HL-60 (cell line): ENCODE measurements around the gene ENPEP.

ENCODE experiments used
- GABPA ChIP-seq: IDR thresholded peaks from 2 replicates; pipeline ENCODE4 v1.6.1; 2012; ENCODE audit warnings: low read depth
- POLR2AphosphoS5 ChIP-seq: IDR thresholded peaks from 2 replicates; pipeline ENCODE4 v1.6.1; 2012; ENCODE audit warnings: low read depth
- SPI1 ChIP-seq: IDR thresholded peaks from 2 replicates; pipeline ENCODE4 v1.6.1; 2012; ENCODE audit warnings: low read depth, mild to moderate bottlenecking, borderline replicate concordance
- TF ChIP-seq, protein P1 (sequence below): IDR thresholded peaks from one replicate; pipeline ENCODE4 v1.5.1; 2011; ENCODE audit warnings: low read length, control low read depth, inconsistent platforms; ENCODE audit not compliant: insufficient read depth
- TF ChIP-seq, protein P2 (sequence below): IDR thresholded peaks from 2 replicates; pipeline ENCODE4 v1.6.1; 2012; ENCODE audit warnings: low read depth; ENCODE audit not compliant: insufficient replicate concordance

DNA sequence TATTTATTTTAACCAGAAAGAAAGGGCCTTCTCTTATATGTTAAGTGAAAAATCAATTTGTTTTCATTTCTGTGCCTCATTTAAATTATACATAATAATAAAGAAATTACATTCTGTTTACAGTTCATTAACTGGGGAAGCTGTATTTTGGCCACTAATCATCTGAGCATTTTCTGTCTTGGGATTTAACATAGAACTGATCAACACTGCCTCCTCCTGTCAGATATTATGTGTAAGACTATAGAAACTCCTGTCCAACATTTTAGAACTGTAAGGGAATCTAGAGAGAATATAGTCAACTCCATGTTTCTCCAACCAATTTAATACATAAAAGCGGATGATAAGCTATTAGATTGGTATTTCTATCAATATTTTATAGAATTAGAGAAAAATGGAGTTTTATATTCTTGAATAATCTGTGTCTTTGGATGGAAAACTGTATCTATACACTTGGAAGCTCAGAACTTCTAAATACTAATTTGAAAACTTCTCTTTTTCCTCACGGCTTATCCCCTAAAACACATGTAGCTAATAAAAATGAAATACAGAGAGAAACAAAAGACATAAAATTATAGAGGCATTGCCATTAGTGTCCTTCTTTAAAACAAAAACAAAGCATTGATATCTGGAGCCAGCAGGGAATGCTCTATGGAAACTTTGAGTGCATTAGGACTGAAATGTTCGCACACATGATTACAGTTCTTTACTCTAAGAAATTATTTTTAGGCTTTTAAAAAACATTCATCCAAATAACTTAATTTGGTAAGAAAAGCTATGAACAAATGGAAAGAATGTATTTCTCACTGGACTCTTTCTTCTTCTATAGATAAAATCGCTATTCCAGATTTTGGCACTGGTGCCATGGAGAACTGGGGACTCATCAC is 33.1 kb downstream of the ENPEP start:
- TF ChIP-seq, protein P1, sequence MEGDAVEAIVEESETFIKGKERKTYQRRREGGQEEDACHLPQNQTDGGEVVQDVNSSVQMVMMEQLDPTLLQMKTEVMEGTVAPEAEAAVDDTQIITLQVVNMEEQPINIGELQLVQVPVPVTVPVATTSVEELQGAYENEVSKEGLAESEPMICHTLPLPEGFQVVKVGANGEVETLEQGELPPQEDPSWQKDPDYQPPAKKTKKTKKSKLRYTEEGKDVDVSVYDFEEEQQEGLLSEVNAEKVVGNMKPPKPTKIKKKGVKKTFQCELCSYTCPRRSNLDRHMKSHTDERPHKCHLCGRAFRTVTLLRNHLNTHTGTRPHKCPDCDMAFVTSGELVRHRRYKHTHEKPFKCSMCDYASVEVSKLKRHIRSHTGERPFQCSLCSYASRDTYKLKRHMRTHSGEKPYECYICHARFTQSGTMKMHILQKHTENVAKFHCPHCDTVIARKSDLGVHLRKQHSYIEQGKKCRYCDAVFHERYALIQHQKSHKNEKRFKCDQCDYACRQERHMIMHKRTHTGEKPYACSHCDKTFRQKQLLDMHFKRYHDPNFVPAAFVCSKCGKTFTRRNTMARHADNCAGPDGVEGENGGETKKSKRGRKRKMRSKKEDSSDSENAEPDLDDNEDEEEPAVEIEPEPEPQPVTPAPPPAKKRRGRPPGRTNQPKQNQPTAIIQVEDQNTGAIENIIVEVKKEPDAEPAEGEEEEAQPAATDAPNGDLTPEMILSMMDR: no peak
- TF ChIP-seq, protein P2, sequence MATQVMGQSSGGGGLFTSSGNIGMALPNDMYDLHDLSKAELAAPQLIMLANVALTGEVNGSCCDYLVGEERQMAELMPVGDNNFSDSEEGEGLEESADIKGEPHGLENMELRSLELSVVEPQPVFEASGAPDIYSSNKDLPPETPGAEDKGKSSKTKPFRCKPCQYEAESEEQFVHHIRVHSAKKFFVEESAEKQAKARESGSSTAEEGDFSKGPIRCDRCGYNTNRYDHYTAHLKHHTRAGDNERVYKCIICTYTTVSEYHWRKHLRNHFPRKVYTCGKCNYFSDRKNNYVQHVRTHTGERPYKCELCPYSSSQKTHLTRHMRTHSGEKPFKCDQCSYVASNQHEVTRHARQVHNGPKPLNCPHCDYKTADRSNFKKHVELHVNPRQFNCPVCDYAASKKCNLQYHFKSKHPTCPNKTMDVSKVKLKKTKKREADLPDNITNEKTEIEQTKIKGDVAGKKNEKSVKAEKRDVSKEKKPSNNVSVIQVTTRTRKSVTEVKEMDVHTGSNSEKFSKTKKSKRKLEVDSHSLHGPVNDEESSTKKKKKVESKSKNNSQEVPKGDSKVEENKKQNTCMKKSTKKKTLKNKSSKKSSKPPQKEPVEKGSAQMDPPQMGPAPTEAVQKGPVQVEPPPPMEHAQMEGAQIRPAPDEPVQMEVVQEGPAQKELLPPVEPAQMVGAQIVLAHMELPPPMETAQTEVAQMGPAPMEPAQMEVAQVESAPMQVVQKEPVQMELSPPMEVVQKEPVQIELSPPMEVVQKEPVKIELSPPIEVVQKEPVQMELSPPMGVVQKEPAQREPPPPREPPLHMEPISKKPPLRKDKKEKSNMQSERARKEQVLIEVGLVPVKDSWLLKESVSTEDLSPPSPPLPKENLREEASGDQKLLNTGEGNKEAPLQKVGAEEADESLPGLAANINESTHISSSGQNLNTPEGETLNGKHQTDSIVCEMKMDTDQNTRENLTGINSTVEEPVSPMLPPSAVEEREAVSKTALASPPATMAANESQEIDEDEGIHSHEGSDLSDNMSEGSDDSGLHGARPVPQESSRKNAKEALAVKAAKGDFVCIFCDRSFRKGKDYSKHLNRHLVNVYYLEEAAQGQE: no peak
- TF ChIP-seq POLR2AphosphoS5 (no peak), SPI1 (no peak), GABPA (no peak)
